ENCODE measurements around the gene OR1K1. TPM values are rescaled to one million over a fixed set of nuclear protein-coding genes. Genes with fewer than 3 reads are reported as not detected.
"Not testable (repeated sequence)": the region's sequence is repeated elsewhere in the genome, so short reads cannot be mapped to it uniquely, and the experiment has no call there.

Gene OR1K1
- polyA plus RNA-seq, 1 experiment, result not detected

- Histone ChIP-seq H3K9me3 (ENCODE audit: control insufficient read depth, insufficient read depth, low read length) (no peaks in the 10 kb centered on the region; the same call in 1 of the 2 replicates), H3K4me3 (ENCODE audit: low read depth, low read length) (no peak overlapping the region), H3K27me3 (ENCODE audit: control insufficient read depth, insufficient read depth, low read length) (no peaks in the 10 kb centered on the region), H3K27ac (ENCODE audit: low read depth, low read length) (no peak overlapping the region)
- DNase-seq (ENCODE audit: low read depth, low spot score), result no peak
- TF ChIP-seq, protein P1, sequence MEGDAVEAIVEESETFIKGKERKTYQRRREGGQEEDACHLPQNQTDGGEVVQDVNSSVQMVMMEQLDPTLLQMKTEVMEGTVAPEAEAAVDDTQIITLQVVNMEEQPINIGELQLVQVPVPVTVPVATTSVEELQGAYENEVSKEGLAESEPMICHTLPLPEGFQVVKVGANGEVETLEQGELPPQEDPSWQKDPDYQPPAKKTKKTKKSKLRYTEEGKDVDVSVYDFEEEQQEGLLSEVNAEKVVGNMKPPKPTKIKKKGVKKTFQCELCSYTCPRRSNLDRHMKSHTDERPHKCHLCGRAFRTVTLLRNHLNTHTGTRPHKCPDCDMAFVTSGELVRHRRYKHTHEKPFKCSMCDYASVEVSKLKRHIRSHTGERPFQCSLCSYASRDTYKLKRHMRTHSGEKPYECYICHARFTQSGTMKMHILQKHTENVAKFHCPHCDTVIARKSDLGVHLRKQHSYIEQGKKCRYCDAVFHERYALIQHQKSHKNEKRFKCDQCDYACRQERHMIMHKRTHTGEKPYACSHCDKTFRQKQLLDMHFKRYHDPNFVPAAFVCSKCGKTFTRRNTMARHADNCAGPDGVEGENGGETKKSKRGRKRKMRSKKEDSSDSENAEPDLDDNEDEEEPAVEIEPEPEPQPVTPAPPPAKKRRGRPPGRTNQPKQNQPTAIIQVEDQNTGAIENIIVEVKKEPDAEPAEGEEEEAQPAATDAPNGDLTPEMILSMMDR (IDR thresholded peaks at IDR 0.05; ENCODE audit: low read depth, low read length), result no peak
- ChIA-PET CTCF (no interaction called here), POLR2A (no interaction called here)
Observed at GRCh38 chr9:122797316-122798063, 2.4 kb upstream of the OR1K1 start.

- Histone ChIP-seq H3K9me3 (ENCODE audit: control insufficient read depth, insufficient read depth, low read length) (peaks cover 9% of the 10 kb centered on the region), H3K27me3 (ENCODE audit: control insufficient read depth, insufficient read depth, low read length) (no peaks in the 10 kb centered on the region), H3K27ac (ENCODE audit: low read depth, low read length) (no peak overlapping the region), H3K4me3 (ENCODE audit: low read depth, low read length) (no peak overlapping the region)
- ChIA-PET POLR2A (no interaction called here), CTCF (interaction anchor here (1.0 kb wide), 1 partner anchor 683 kb away, joined by 3 read pairs; no protein-coding TSS in a partner anchor)
- TF ChIP-seq, protein P1 (IDR thresholded peaks at IDR 0.05; ENCODE audit: low read depth, low read length), result no peak
- no peak for DNase-seq (ENCODE audit: low read depth, low spot score)
Observed at GRCh38 chr9:122806661-122807060, 6.7 kb downstream of the OR1K1 start.

DNA sequence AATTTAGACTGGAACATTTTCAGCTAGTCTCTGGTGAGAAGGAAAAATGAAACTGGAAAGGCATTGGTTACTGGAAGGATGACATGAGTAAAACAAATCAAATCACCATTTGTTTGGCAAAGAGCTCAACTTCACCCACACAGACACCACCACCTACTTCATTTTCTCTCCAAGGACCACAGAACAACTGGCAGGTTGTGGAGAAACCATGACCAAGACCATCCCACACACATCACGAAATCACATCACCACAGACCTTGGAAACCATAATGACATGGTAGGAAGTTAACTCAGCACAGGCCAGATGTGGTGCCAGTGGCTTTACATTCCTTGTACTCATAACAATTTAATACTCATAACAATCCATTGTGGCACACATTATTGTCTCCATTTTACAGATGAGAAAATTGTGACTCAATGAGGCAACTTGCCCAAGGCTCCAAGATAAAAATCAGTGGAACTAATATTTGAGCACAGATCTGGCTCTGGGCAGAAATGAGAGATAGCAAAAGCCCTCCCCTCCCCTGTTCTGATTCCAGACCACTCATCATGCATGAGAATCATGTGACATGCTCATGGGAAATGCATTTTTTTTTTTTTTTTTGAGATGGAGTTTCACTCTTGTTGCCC, 7.5 kb downstream of the OR1K1 start:
- Histone ChIP-seq H3K27me3 (ENCODE audit: control insufficient read depth, insufficient read depth, low read length) (no peaks in the 10 kb centered on the region), H3K9me3 (ENCODE audit: control insufficient read depth, insufficient read depth, low read length) (peaks cover 9% of the 10 kb centered on the region), H3K27ac (ENCODE audit: low read depth, low read length) (no peak overlapping the region), H3K4me3 (ENCODE audit: low read depth, low read length) (no peak overlapping the region)
- ChIA-PET CTCF (interaction anchor here (0.7 to 5.1 kb wide), 3 partner anchors 344 to 684 kb away, joined by 3 to 104 read pairs (median 5); no protein-coding TSS in a partner anchor), POLR2A (no interaction called here)
- TF ChIP-seq, protein P1 (IDR thresholded peaks at IDR 0.05; ENCODE audit: low read depth, low read length), result no peak
- DNase-seq (ENCODE audit: low read depth, low spot score), result no peak

- CTCF ChIA-PET, result interaction anchor here (0.7 to 5.1 kb wide), 5 partner anchors 310 to 712 kb away, joined by 3 to 104 read pairs (median 8); no protein-coding TSS in a partner anchor
- peaks cover 9% of the 10 kb centered on the region for H3K9me3 ChIP-seq (ENCODE audit: control insufficient read depth, insufficient read depth, low read length)
Observed at GRCh38 chr9:122808141-122808540, 8.2 kb downstream of the OR1K1 start.

DNA sequence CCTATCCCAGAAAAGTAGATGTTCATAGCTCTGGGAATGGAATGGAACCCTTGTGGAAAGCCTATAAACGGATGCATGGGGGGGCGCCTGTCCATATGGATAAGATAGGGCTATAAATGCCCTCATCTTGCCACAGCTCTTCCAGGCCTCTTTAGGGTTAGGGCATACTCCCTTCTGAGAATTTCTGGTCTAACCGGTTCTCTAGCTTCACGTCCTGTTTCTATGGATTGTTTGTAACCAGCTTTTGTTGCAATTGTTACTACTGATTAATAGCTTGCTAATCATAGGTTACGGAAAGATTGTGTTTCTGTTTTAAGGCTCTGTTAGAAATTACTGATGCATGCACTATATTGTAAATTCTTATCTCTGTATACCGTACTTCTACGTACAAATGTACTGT, 9.3 kb downstream of the OR1K1 start:
- DNase-seq (ENCODE audit: low read depth, low spot score); H3K27me3 ChIP-seq (ENCODE audit: control insufficient read depth, insufficient read depth, low read length); H3K27ac ChIP-seq (ENCODE audit: low read depth, low read length); H3K9me3 ChIP-seq (ENCODE audit: control insufficient read depth, insufficient read depth, low read length); H3K4me3 ChIP-seq (ENCODE audit: low read depth, low read length); POLR2A ChIA-PET: not testable (repeated sequence)
- CTCF ChIA-PET, result interaction anchor here (0.5 to 5.1 kb wide), 6 partner anchors 10 to 444 kb away, joined by 3 to 104 read pairs (median 6); no protein-coding TSS in a partner anchor

More at GRCh38 chr9:122808141-122808540, 8.2 kb downstream of the OR1K1 start:
- Histone ChIP-seq H3K27ac (ENCODE audit: low read depth, low read length) (no peak overlapping the region), H3K27me3 (ENCODE audit: control insufficient read depth, insufficient read depth, low read length) (no peaks in the 10 kb centered on the region), H3K4me3 (ENCODE audit: low read depth, low read length) (no peak overlapping the region)
- no peak for DNase-seq (ENCODE audit: low read depth, low spot score)
- TF ChIP-seq, protein P1 (IDR thresholded peaks at IDR 0.05; ENCODE audit: low read depth, low read length), result no peak
- POLR2A ChIA-PET, result no interaction called here
